IMR-90 (cell line): ENCODE data around the gene AJUBA. TPM values are rescaled to one million over a fixed set of nuclear protein-coding genes. Genes with fewer than 3 reads are reported as not detected.

ENCODE experiments used
- ATAC-seq: fragments of 200-7000 bp; cut with Tn5 transposase; 2 replicates; pipeline ENCODE4 v1.9.1; 2020; ENCODE audit warnings: low read depth, mild to moderate bottlenecking, moderate library complexity
- BruUV-seq: library from RNA; stranded (reverse); fragments of 400-500 nt; replicated peaks from 2 replicates; lab custom pipeline; 2021; lab: Mats Ljungman, UMichigan
- CTCF ChIA-PET: fragments of 300-600 bp; formaldehyde crosslinking; extraction: SDS; loops from one replicate; lab custom pipeline; 2021; ENCODE audit warnings: antibody characterized with exemption; lab: Yijun Ruan, JAX
- POLR2A ChIA-PET: fragments of 300-600 bp; sonication (Branson Sonifier 250); formaldehyde crosslinking; loops from one replicate; lab custom pipeline; 2022; ENCODE audit warnings: antibody characterized with exemption; ENCODE audit not compliant: unreplicated experiment; lab: Charles Lee
- DNase-seq: peaks from one replicate; pipeline ENCODE4 v3.0.0; 2013
- H2AFZ ChIP-seq: replicated peaks from 2 replicates; pipeline ENCODE3; 2013; ENCODE audit warnings: low read length, mild to moderate bottlenecking; ENCODE audit not compliant: poor library complexity
- H2AK5ac ChIP-seq: 2 replicates; pipeline ENCODE4 v1.6.1; 2013; ENCODE audit warnings: low read depth, low read length, inconsistent platforms
- H2AK9ac ChIP-seq: replicated peaks from 2 replicates; pipeline ENCODE3; 2013; ENCODE audit warnings: mild to moderate bottlenecking, low read depth, low read length, moderate library complexity; ENCODE audit not compliant: poor library complexity
- H2BK120ac ChIP-seq: 2 replicates; pipeline ENCODE4 v1.6.1; 2013; ENCODE audit warnings: low read depth, low read length, inconsistent platforms
- H2BK15ac ChIP-seq: 3 replicates; pipeline ENCODE4 v1.6.1; 2013; ENCODE audit warnings: low read depth, low read length, inconsistent platforms
- H2BK20ac ChIP-seq: 2 replicates; pipeline ENCODE4 v1.6.1; 2013; ENCODE audit warnings: low read depth, mild to moderate bottlenecking, inconsistent platforms, low read length, moderate library complexity
- H2BK5ac ChIP-seq: 2 replicates; pipeline ENCODE4 v1.6.1; 2013; ENCODE audit warnings: mild to moderate bottlenecking, low read depth, low read length, inconsistent platforms; ENCODE audit not compliant: poor library complexity, severe bottlenecking
- H3K14ac ChIP-seq: replicated peaks from 2 replicates; pipeline ENCODE4 v1.6.1; 2013; ENCODE audit warnings: low read depth, low read length, inconsistent platforms
- H3K18ac ChIP-seq: 2 replicates; pipeline ENCODE4 v1.6.1; 2013; ENCODE audit warnings: low read depth, low read length, control low read depth
- H3K23ac ChIP-seq: 2 replicates; pipeline ENCODE4 v1.6.1; 2013; ENCODE audit warnings: low read depth, low read length, inconsistent platforms
- H3K27ac ChIP-seq: 2 replicates; pipeline ENCODE4 v1.5.1; 2013; ENCODE audit warnings: mild to moderate bottlenecking, control low read depth, low read length; ENCODE audit not compliant: insufficient read depth
- H3K27me3 ChIP-seq: 2 replicates; pipeline ENCODE4 v1.6.1; 2013; ENCODE audit warnings: low read length; ENCODE audit not compliant: control insufficient read depth, insufficient read depth
- H3K36me3 ChIP-seq: 2 replicates; pipeline ENCODE4 v1.6.1; 2013; ENCODE audit warnings: low read length, mixed read lengths; ENCODE audit not compliant: control insufficient read depth, insufficient read depth
- H3K4ac ChIP-seq: 2 replicates; pipeline ENCODE4 v1.6.1; 2013; ENCODE audit warnings: low read depth, low read length, inconsistent platforms
- H3K4me1 ChIP-seq: 2 replicates; pipeline ENCODE4 v1.6.1; 2013; ENCODE audit warnings: low read length, mixed read lengths; ENCODE audit not compliant: control insufficient read depth, insufficient read depth
- H3K4me2 ChIP-seq: 2 replicates; pipeline ENCODE4 v1.6.1; 2013; ENCODE audit warnings: low read depth, mild to moderate bottlenecking, control low read depth, low read length, moderate library complexity
- H3K4me3 ChIP-seq: 2 replicates; pipeline ENCODE4 v1.5.1; 2013; ENCODE audit warnings: low read depth, mild to moderate bottlenecking, control low read depth, low read length, moderate library complexity; ENCODE audit not compliant: insufficient read depth
- H3K56ac ChIP-seq: 2 replicates; pipeline ENCODE4 v1.6.1; 2013; ENCODE audit warnings: low read length, inconsistent platforms; ENCODE audit not compliant: insufficient read depth; ENCODE audit errors: extremely low read depth
- H3K79me1 ChIP-seq, 2 experiments: 2 replicates each; pipeline ENCODE4 v1.6.1; 2013; ENCODE audit warnings: low read length in 2 of 2, inconsistent platforms in 1 of 2, low read depth in 1 of 2
- H3K9ac ChIP-seq: 2 replicates; pipeline ENCODE4 v1.6.1; 2013; ENCODE audit warnings: low read depth, low read length, control low read depth
- H3K9me1 ChIP-seq: 2 replicates; pipeline ENCODE4 v1.6.1; 2013; ENCODE audit warnings: low read length, inconsistent platforms; ENCODE audit not compliant: insufficient read depth
- H3K9me3 ChIP-seq: 2 replicates; pipeline ENCODE4 v1.6.1; 2013; ENCODE audit warnings: low read length; ENCODE audit not compliant: control insufficient read depth, insufficient read depth
- H4K20me1 ChIP-seq: 2 replicates; pipeline ENCODE4 v1.6.1; 2013; ENCODE audit warnings: low read length, inconsistent platforms; ENCODE audit not compliant: insufficient read depth
- H4K5ac ChIP-seq: 2 replicates; pipeline ENCODE4 v1.6.1; 2013; ENCODE audit warnings: mild to moderate bottlenecking, low read depth, low read length, control low read depth
- H4K8ac ChIP-seq, 2 experiments: 2 replicates each; pipeline ENCODE4 v1.6.1; 2013; ENCODE audit warnings: low read depth in 2 of 2, low read length in 2 of 2, control low read depth in 1 of 2, inconsistent platforms in 1 of 2
- H4K91ac ChIP-seq: 2 replicates; pipeline ENCODE4 v1.6.1; 2013; ENCODE audit warnings: low read depth, low read length, inconsistent platforms; ENCODE audit not compliant: insufficient read depth
- BHLHE40 ChIP-seq: fragments of 150-350 bp; IDR thresholded peaks from 2 replicates; pipeline ENCODE4 v1.6.1; 2016; ENCODE audit warnings: mild to moderate bottlenecking, low read depth, low read length
- POLR2A ChIP-seq: IDR thresholded peaks from 2 replicates; pipeline ENCODE4 v1.6.1; 2012; ENCODE audit warnings: mild to moderate bottlenecking, low read depth, low read length
- RCOR1 ChIP-seq: IDR thresholded peaks from 2 replicates; pipeline ENCODE4 v1.6.1; 2012; ENCODE audit warnings: mild to moderate bottlenecking, low read length, improper control_type of control experiment; ENCODE audit not compliant: insufficient replicate concordance
- WGBS, 2 experiments: methylation state at CpG; one replicate each; pipeline versions ENCODE4 v1.1.5 to v1.1.7; 2013; ENCODE audit warnings: missing lambda C conversion rate in 2 of 2; ENCODE audit not compliant: insufficient read length in 1 of 2; ENCODE audit errors: extremely low coverage in 2 of 2; 5-methylcytosine and 5-hydroxymethylcytosine counted together
- dilution Hi-C: fragments of 300-500 bp; cut with HindIII; formaldehyde crosslinking; loops from one replicate; pipeline ENCODE4 v1.14.3; 2018; ENCODE audit warnings: low sequenced_read_pairs; ENCODE audit not compliant: unreplicated experiment
- in situ Hi-C: fragments of 300-500 bp; cut with MboI; formaldehyde crosslinking; loops from 3 replicates; pipeline ENCODE4 v1.14.3; 2019; ENCODE audit warnings: low sequenced_read_pairs, inconsistent platforms, mixed read lengths
- intact Hi-C: fragments of 100-400 bp; cut with micrococcal nuclease; formaldehyde crosslinking; loops from 2 replicates; pipeline ENCODE4 v1.10.0; 2022
- polyA plus RNA-seq, 3 experiments: library from polyadenylated mRNA; depleted of rRNA; stranded (reverse); fragments of >200 nt; gene quantifications; 2 replicates each; pipeline ENCODE4 v1.2.3, GENCODE V29; 2012; ENCODE audit warnings: low replicate concordance in 1 of 3
- total RNA-seq: library from RNA; depleted of rRNA; stranded (reverse); fragments of >200 nt; gene quantifications from 2 replicates; pipeline ENCODE4 v1.2.3, GENCODE V29; 2012

The AJUBA gene
- total and polyA plus RNA-seq, 2 of the 4 experiments (the other 2 are of a cell fraction): 46.4 to 67.6 TPM

GRCh38 chr14:23006544-23007419 lies 24.4 kb upstream of the AJUBA start (continued):
- TF ChIP-seq BHLHE40 (peak; percentile 81), RCOR1 (peak; percentile 61)

GRCh38 chr14:23006188-23006534 lies 23.8 kb upstream of the AJUBA start:
- no peaks in the 10 kb centered on the region for H3K36me3 ChIP-seq
- peak overlapping the region; percentile 74 for H2BK5ac ChIP-seq
- DNase-seq (no peak), ATAC-seq (no peak)
- TF ChIP-seq POLR2A (no peak), RCOR1 (no peak)
- no peak overlapping the region for H2AK5ac ChIP-seq
- H3K4ac ChIP-seq: peak overlapping the region; percentile 79; the same call in 1 of the 2 replicates
- H4K91ac ChIP-seq: no peak overlapping the region
- no peak overlapping the region for H3K18ac ChIP-seq
- no peaks in the 10 kb centered on the region for H3K27me3 ChIP-seq
- no peak overlapping the region for H2BK15ac ChIP-seq
- no peak overlapping the region for H2AK9ac ChIP-seq
- no peak overlapping the region for H2AFZ ChIP-seq
- H3K4me3 ChIP-seq: peak overlapping the region; percentile 58; the same call in 1 of the 2 replicates
- H3K27ac ChIP-seq: no peak overlapping the region
- H3K14ac ChIP-seq: 0 out of 2 replicates have a peak overlapping the region, but pooled peaks have one; percentile 31
- CTCF ChIA-PET: interaction anchor here (1.1 to 3.2 kb wide), 5 partner anchors 10 to 63 kb away, joined by 3 to 20 read pairs (median 6); partner anchors contain the start of gene CDH24
- no peaks in the 10 kb centered on the region for H4K20me1 ChIP-seq
- H3K23ac ChIP-seq: peak overlapping the region; percentile 93; the same call in 1 of the 2 replicates
- H4K8ac ChIP-seq: peak overlapping the region in 1 of 2 experiments; percentile 52; a peak in 1 of 4 replicates
- in situ Hi-C loops: no loop called here
- H2BK20ac ChIP-seq: no peak overlapping the region
- peaks cover 0 to 12% of the 10 kb centered on the region in 2 experiments; a peak in 3 of 4 replicates for H3K79me1 ChIP-seq
- H3K9ac ChIP-seq: peak overlapping the region; percentile 74
- peak overlapping the region; percentile 92 for H3K4me2 ChIP-seq
- BruUV-seq: no TSS peak
- no peak overlapping the region for H4K5ac ChIP-seq
- WGBS, 2 experiments: no CpG with 5 or more reads among the region's 5 CpGs
- H3K9me1 ChIP-seq: peaks cover 3% of the 10 kb centered on the region; the same call in 1 of the 2 replicates
- H2BK120ac ChIP-seq: no peak overlapping the region
- POLR2A ChIA-PET: interaction anchor here (1.0 to 1.5 kb wide), 2 partner anchors 10 to 20 kb away, joined by 4 to 5 read pairs; no protein-coding TSS in a partner anchor
- intact Hi-C loops: loop anchor here (2.0 kb wide), 1 partner anchor 29 kb away; the partner anchor contains the start of gene PSMB5
- peak overlapping the region; percentile 87; the same call in 1 of the 2 replicates for H3K56ac ChIP-seq
- dilution Hi-C loops: no loop called here
- H3K9me3 ChIP-seq: no peaks in the 10 kb centered on the region
- H3K4me1 ChIP-seq: peaks cover 2% of the 10 kb centered on the region; the same call in 1 of the 2 replicates
